ENCODE measurements around the gene SPRYD3. TPM values are rescaled to one million over a fixed set of nuclear protein-coding genes. Genes with fewer than 3 reads are reported as not detected.

The SPRYD3 gene
- total and polyA plus RNA-seq, 4 donors, result 34.1 to 76.2 (median 54.3) TPM

GRCh38 chr12:53064613-53065436 lies 14.4 kb downstream of the SPRYD3 start:
- Histone ChIP-seq H3K4me1 (ENCODE audit: control insufficient read depth, insufficient read depth, low read length) (peaks cover 60% of the 10 kb centered on the region), H3K36me3 (ENCODE audit: control insufficient read depth, insufficient read depth, low read length) (peaks cover 97% of the 10 kb centered on the region), H3K27me3 (ENCODE audit: control insufficient read depth, insufficient read depth, low read length) (no peaks in the 10 kb centered on the region), H3K27ac (ENCODE audit: low read depth, low read length) (peak overlapping the region; percentile 64), H3K4me3 (ENCODE audit: low read depth, low read length) (no peak overlapping the region), H3K9me3 (ENCODE audit: control insufficient read depth, insufficient read depth, low read length) (no peaks in the 10 kb centered on the region)
- DNase-seq (ENCODE audit: low read depth in 4 of 6, low spot score in 6 of 6), result peak in 1 of 6 donors; percentile 5
- WGBS (ENCODE audit: insufficient coverage), result 89% methylated on average over 6 of the region's 11 CpGs

GRCh38 chr12:53063708-53064612 lies 15.2 kb downstream of the SPRYD3 start:
- peaks cover 60% of the 10 kb centered on the region for H3K4me1 ChIP-seq (ENCODE audit: control insufficient read depth, insufficient read depth, low read length)
- H3K27me3 ChIP-seq (ENCODE audit: control insufficient read depth, insufficient read depth, low read length), result no peaks in the 10 kb centered on the region
- H3K4me3 ChIP-seq (ENCODE audit: low read depth, low read length), result no peak overlapping the region
- peaks cover 97% of the 10 kb centered on the region for H3K36me3 ChIP-seq (ENCODE audit: control insufficient read depth, insufficient read depth, low read length)
- WGBS (ENCODE audit: insufficient coverage), result 68% methylated on average over 12 of the region's 13 CpGs
- peak in 1 of 6 donors; percentile 49 for DNase-seq (ENCODE audit: low read depth in 4 of 6, low spot score in 6 of 6)
- H3K27ac ChIP-seq (ENCODE audit: low read depth, low read length), result peak overlapping the region; percentile 64
- H3K9me3 ChIP-seq (ENCODE audit: control insufficient read depth, insufficient read depth, low read length), result no peaks in the 10 kb centered on the region

- H3K36me3 ChIP-seq (ENCODE audit: control insufficient read depth, insufficient read depth, low read length), result peaks cover 97% of the 10 kb centered on the region
- H3K4me3 ChIP-seq (ENCODE audit: low read depth, low read length), result no peak overlapping the region
- WGBS (ENCODE audit: insufficient coverage), result 85% methylated on average over 12 of the region's 14 CpGs
- peak overlapping the region; percentile 42 for H3K27ac ChIP-seq (ENCODE audit: low read depth, low read length)
- H3K9me3 ChIP-seq (ENCODE audit: control insufficient read depth, insufficient read depth, low read length), result no peaks in the 10 kb centered on the region
- H3K27me3 ChIP-seq (ENCODE audit: control insufficient read depth, insufficient read depth, low read length), result no peaks in the 10 kb centered on the region
- peaks cover 57% of the 10 kb centered on the region for H3K4me1 ChIP-seq (ENCODE audit: control insufficient read depth, insufficient read depth, low read length)
- no peak for DNase-seq (ENCODE audit: low read depth in 4 of 6, low spot score in 6 of 6)
Measured at GRCh38 chr12:53062977-53063707, 16.0 kb downstream of the SPRYD3 start.

GRCh38 chr12:53062011-53062961 lies 16.9 kb downstream of the SPRYD3 start:
- no peak overlapping the region for H3K27ac ChIP-seq (ENCODE audit: low read depth, low read length)
- H3K4me1 ChIP-seq (ENCODE audit: control insufficient read depth, insufficient read depth, low read length), result peaks cover 57% of the 10 kb centered on the region
- H3K27me3 ChIP-seq (ENCODE audit: control insufficient read depth, insufficient read depth, low read length), result no peaks in the 10 kb centered on the region
- no peaks in the 10 kb centered on the region for H3K9me3 ChIP-seq (ENCODE audit: control insufficient read depth, insufficient read depth, low read length)
- 78% methylated on average over 14 of the region's 20 CpGs for WGBS (ENCODE audit: insufficient coverage)
- DNase-seq (ENCODE audit: low read depth in 4 of 6, low spot score in 6 of 6), result no peak
- H3K36me3 ChIP-seq (ENCODE audit: control insufficient read depth, insufficient read depth, low read length), result peaks cover 94% of the 10 kb centered on the region
- no peak overlapping the region for H3K4me3 ChIP-seq (ENCODE audit: low read depth, low read length)

- Histone ChIP-seq H3K4me3 (ENCODE audit: low read depth, low read length) (no peak overlapping the region), H3K4me1 (ENCODE audit: control insufficient read depth, insufficient read depth, low read length) (peaks cover 55% of the 10 kb centered on the region), H3K9me3 (ENCODE audit: control insufficient read depth, insufficient read depth, low read length) (no peaks in the 10 kb centered on the region), H3K36me3 (ENCODE audit: control insufficient read depth, insufficient read depth, low read length) (peaks cover 88% of the 10 kb centered on the region), H3K27ac (ENCODE audit: low read depth, low read length) (peak overlapping the region; percentile 29), H3K27me3 (ENCODE audit: control insufficient read depth, insufficient read depth, low read length) (no peaks in the 10 kb centered on the region)
- 62% methylated on average over 3 of the region's 5 CpGs for WGBS (ENCODE audit: insufficient coverage)
- DNase-seq (ENCODE audit: low read depth in 4 of 6, low spot score in 6 of 6), result peak in 1 of 6 donors; percentile 37
Measured at GRCh38 chr12:53061404-53062010, 17.7 kb downstream of the SPRYD3 start.

GRCh38 chr12:53060721-53061276 lies 18.4 kb downstream of the SPRYD3 start:
- Histone ChIP-seq H3K4me1 (ENCODE audit: control insufficient read depth, insufficient read depth, low read length) (peaks cover 49% of the 10 kb centered on the region), H3K36me3 (ENCODE audit: control insufficient read depth, insufficient read depth, low read length) (peaks cover 81% of the 10 kb centered on the region), H3K4me3 (ENCODE audit: low read depth, low read length) (no peak overlapping the region), H3K27me3 (ENCODE audit: control insufficient read depth, insufficient read depth, low read length) (no peaks in the 10 kb centered on the region), H3K27ac (ENCODE audit: low read depth, low read length) (peak overlapping the region; percentile 29), H3K9me3 (ENCODE audit: control insufficient read depth, insufficient read depth, low read length) (no peaks in the 10 kb centered on the region)
- WGBS (ENCODE audit: insufficient coverage), result 64% methylated on average over 16 of the region's 18 CpGs
- DNase-seq (ENCODE audit: low read depth in 4 of 6, low spot score in 6 of 6), result no peak

- Histone ChIP-seq H3K4me3 (ENCODE audit: low read depth, low read length) (no peak overlapping the region), H3K9me3 (ENCODE audit: control insufficient read depth, insufficient read depth, low read length) (no peaks in the 10 kb centered on the region), H3K27ac (ENCODE audit: low read depth, low read length) (no peak overlapping the region), H3K36me3 (ENCODE audit: control insufficient read depth, insufficient read depth, low read length) (peaks cover 80% of the 10 kb centered on the region), H3K4me1 (ENCODE audit: control insufficient read depth, insufficient read depth, low read length) (peaks cover 50% of the 10 kb centered on the region), H3K27me3 (ENCODE audit: control insufficient read depth, insufficient read depth, low read length) (no peaks in the 10 kb centered on the region)
- 80% methylated on average over 15 of the region's 17 CpGs for WGBS (ENCODE audit: insufficient coverage)
- DNase-seq (ENCODE audit: low read depth in 4 of 6, low spot score in 6 of 6), result no peak
Measured at GRCh38 chr12:53060064-53060720, 19.0 kb downstream of the SPRYD3 start.

Measured in spinal cord (tissue), 10 donors.